Measurements from ENCODE around the gene OPTC. TPM values are rescaled to one million over a fixed set of nuclear protein-coding genes. Genes with fewer than 3 reads are reported as not detected.
"Not testable (repeated sequence)": the region's sequence is repeated elsewhere in the genome, so short reads cannot be mapped to it uniquely, and the experiment has no call there.

The OPTC gene, protein sequence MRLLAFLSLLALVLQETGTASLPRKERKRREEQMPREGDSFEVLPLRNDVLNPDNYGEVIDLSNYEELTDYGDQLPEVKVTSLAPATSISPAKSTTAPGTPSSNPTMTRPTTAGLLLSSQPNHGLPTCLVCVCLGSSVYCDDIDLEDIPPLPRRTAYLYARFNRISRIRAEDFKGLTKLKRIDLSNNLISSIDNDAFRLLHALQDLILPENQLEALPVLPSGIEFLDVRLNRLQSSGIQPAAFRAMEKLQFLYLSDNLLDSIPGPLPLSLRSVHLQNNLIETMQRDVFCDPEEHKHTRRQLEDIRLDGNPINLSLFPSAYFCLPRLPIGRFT
- polyA plus RNA-seq (ENCODE audit: insufficient read length in 12 of 12) = not detected
- long read RNA-seq, donor 1 = 0 reads
- long read RNA-seq, donor 2 = 0 reads
- long read RNA-seq, donor 3 = 0 reads
- long read RNA-seq, donor 4 = 0 reads
- long read RNA-seq, donor 5 = 0 reads
- long read RNA-seq, donor 6 = 0 reads
- long read RNA-seq, donor 7 = 0 reads
- long read RNA-seq, donor 8 = 0 reads
- long read RNA-seq, donor 9 = 0 reads
- long read RNA-seq, donor 10 = 0 reads
- long read RNA-seq, donor 11 = 0 reads

DNA sequence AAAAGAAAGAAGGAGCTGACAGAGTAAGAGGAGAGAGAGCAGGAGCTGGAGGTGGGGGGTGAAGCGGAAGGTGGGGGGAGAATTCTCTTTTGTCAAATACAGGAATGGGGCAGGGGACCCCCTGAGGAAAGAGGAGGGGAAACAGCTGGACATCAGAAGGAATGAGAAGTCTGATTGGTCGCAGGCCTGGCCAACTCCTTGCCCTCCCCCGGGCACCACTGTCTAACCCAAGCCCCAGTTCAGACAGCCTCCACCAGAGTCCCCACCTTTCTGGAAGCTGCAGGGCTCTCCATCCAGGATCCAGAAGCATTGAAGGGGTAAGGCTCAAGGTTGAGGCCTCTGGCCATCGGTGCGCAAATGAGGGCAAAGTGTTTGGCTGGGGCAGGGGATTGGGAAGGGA lies at the start of gene OPTC:
OPTC (plus strand) TSS at position 253 of the 400 bp plus-strand sequence. CDS start 1,853 bp downstream, outside the sequence.
- no peak for DNase-seq

DNA sequence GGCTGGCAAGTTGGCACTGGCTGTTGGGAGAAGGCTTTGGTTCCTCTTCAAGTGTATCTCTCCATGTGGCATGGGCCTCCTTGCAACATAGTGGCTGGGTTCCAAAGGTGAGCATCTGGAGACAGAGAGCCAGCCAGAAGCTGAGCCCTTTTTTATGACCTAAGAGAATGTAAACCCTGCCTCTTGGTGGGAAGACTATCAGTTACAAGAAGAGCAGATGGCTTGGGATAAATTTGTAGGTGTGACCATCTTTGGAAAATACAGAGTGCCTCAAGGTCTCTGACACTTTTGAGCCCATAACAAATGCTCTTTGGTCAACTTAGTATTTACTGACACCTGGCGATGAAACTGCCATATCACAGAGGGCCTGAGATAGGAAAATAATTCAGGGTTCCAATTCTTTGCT lies 49.8 kb upstream of the OPTC start:
- DNase-seq = no peak

DNA sequence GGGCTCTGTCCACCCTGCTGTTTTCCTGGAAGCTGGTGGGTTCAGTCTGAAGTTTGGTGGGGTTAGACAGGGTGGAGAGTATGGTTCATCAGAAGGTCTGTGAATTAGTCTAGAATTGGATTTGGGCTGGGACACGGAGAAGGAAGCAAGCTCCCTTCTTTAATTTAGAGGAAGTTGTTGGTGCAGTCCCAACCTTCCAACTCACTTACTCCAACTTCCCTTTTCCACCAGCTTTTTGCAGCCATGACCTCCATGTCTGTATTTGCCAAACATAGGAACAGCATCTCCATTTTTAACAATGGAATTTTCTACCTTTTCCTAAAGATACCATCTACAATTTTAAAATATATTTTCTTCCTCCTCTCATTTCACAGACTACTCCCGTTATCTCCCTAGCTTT lies 46.8 kb upstream of the OPTC start:
- no peak for DNase-seq

DNA sequence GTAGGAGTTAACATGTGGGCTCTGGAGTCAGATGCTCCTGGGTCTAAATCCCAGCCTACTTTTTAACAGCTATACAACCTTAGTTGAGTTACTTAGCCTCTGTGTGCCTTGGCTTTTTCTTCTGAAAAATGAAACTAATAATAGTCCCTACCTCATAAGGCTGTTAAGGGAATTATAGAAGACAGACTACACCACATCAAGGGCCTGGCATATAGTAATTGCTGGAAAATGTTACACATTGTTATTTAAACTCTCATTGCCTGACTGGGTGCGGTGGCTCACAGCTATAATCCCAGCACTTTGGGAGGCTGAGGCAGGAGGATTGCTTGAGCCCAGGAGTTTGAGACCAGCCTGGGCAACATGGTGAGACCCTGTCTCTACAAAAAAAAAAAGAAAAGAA lies 46.4 kb upstream of the OPTC start:
- not testable (repeated sequence) for DNase-seq

DNA sequence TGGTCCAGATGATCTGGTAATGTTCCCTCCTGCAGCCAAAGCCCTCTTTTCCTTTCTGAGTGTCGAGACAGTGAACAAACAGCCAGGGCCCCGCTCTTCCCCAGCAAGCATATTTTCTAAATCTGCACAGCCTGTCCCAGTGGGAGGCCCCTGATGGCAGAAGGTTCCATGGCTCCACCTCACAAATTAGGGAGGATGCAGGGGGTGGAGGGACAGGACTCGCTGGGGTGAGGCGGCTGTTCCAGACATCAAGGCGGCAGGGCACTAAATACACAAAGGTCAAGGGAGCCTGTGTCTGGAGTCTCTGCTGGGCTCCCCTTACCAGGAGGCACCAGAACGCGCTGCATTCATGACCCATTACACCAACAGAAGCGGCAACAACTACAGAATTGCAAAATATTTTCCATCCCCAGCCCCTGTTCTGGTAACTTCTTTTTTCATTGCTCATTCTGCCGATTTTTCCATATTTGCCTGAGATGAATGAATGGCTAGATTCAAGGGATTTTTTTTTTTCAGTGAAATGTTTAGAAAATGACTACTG lies 45.4 kb upstream of the OPTC start:
- no peak for DNase-seq

DNA sequence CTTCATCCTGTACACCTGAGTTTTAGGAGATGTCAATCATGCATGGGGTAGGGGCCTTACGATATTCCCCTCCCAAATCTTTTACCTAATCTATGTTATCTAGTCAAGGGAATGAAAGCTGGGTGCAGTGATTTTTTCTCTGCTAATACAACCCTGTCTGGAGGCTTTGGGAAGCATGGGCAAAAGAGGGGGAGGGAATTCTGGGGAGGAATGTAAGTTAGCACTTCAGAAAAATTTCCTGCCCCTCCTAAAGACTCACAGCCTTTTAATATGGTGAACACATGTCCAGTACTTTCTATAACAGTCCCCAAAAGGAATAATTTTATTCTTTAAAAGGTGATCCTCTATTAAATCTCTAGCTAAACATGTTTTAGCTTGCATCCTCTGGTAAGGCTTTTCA lies 44.0 kb upstream of the OPTC start:
- DNase-seq = no peak

DNA sequence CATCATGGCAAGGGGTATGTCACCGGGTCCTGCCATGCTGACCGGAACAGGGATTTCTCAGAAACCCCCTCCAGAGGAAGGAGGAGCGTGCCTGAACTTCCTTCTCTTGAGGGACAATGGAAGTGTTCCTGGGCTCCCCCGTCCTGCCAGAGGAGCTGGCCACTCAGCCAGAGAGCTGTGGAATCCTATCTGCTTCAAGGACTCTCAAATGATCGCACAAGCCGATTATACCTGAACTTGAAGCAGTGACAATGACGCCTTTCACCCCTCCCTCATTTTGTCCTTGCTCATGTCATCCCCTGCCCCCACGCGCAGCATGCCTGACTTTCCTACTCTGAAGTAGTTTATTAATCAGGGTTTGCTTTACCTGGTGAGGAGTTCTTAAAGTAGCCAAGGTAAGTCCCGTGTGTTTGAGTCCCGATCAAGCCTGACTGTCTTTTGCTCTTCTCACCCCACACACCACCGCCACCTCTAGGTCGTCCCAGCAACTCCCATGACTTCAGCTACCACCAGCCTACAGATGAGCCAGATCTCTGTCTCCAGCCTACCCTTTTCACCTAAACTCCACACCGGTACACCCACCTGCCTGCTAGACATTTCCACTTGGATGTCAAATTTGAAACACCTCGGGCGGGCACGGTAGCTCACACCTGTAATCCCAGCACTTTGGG lies 43.3 kb upstream of the OPTC start:
- DNase-seq = no peak

DNA sequence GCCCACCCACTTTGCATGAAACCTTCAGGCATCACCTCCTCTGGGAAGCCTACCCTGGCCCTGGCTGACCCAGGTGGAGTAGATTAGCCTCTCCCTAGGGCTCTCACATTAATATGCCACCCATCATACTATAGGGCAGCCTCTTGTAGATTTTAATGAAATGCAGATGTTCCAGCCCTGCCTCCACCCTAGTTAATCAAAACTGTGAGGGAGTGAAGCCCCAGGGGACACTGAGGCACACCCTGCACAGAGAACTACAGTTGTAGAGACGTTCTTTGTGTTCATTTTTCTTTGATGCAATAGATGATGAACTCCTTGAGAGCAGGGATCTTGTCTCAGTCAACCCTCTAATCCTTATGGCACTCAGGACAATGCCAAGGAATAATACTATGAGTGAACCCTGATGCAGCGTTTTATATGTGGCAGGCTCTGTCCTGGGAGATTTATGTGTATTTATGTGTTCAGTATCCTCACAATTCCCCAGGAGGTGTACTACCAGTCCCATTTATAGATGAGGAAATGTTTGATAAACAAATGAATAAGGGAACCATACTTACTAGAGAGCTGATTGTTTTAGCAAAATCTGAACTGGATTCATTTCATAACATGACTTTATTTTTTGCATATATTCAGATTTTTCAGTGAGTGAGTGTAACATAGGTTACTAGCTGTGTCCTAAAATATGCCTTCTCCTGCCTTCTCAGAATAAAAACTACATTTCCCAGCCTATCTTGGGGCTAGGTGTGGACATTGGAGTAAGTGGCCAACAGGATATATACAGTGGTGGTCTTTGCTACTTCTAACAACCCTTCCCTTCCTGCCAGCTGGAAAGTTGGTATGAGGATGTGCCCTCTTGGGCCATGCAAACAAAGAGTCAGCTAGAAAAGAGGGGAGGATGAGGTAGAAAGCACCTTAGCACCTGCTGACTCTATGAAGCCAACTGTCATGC lies 41.8 kb upstream of the OPTC start:
- no peak for DNase-seq

DNA sequence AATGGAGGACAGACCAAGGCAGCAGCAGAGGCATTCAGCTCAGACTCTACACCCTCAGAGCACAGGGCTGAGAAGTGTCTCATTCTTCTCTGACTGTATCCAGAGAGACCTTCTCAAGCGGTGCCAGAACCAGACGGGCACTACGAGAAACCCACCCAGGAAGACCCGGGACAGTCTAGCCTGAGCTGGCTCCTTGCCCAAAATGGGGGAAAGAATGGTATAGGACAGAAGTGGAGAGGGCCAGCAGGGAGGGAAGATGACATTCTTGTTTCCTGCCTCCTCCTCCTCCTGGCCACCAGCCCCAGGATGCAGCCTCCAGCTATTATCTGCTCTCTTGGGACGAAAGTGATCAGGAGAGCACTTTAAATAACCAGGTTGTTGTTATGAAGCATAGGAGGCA lies 40.9 kb upstream of the OPTC start:
- DNase-seq = no peak

DNA sequence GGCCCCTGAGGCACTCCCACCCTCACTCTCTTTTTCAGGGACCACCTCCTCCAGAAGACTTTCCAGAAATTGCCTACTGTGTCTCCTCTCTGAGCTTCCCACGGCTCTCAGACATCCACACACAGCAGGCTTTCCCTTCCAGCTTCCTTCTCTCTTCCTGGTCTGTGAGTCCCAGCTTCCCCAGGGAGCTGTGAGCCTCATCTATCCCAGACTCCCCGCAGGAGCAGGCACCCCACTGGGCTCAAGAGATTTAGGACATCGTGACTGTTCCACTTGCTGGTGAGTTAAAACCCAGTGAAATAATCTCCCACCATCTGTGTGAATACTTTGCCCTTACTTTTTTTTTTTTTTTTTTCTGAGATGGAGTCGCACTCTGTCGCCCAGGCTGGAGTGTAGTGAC lies 40.3 kb upstream of the OPTC start:
- no peak for DNase-seq

DNA sequence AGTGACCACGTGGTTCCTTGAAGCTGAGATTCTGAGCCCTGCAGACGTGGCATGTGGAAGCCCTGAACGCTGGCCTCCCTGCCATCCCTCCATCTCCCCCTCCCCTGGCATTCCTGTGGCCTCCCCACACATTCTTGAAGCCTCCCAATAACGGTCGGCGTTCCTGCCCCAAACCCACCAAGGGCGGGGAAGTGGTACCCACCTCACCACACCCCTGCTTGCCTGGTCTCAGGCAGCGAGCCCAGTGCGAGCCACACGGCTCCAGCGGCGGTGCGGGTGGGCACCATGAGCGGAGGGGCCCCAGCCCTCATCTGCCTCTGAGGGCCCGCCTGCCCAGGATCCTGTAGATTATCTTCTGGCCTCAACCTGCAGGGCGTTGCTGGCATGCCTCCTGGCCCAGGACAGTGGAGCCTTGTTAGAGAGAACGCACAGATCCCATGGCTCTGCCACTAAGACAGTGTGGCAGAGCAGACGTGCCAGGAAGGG lies 38.9 kb upstream of the OPTC start:
- DNase-seq = no peak

DNA sequence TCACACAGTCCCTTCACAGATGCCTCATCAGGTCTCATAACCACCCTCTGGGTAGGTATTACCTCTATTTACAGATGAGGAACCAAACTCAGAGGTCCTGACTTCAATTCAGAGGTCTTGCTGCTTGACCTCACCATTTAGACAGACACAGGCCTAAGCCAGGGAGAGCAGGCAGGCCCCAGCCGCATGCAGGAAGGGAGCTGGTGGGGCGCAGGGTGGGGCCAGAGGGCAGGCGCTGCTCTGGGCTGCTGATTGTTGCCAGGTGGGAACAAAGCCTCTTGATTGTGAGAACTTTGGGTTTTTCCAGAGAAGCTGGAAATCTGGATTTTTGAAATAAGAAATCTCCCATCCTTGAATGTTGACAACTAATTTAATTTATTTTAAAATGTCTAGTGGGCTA lies 38.2 kb upstream of the OPTC start:
- no peak for DNase-seq

DNA sequence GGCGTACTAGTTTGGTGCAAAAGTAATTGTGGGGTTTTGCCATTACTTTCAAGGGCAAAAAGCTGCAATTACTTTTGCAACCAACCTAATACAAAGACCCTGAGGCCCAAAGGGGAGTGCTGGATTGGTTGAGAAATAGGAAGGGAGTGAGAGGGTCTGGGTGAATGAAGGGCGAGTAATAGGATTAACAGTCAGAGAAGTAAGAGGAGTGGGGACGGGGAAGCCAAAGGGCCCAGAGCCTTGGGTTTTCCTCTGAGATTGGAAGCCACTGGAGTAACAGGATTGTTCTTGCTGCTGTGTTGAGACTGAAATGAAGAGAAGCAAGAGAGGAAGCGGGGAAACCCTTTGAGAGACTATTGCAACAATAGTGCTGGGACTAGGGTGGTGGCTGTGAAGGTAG lies 37.4 kb upstream of the OPTC start:
- DNase-seq = no peak

DNA sequence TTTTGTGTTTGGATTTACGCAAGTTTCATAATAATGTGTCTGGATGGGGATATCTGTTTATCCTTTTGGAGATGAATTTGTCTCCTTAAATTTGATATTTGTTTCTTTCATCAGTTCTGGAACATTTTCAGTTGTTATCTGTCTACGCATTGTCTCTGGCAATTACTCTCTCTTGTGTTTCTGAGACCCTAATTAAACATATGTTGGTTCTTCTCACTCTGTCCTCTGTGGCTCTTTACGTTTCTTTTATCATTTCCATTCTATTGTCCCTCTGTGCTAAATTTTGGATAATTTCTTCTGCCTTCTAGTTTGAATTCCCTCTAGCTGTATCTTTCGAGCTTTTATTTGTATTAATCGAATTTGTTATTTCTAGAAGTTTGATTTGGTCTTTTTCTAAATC lies 35.9 kb upstream of the OPTC start:
- DNase-seq = no peak

DNA sequence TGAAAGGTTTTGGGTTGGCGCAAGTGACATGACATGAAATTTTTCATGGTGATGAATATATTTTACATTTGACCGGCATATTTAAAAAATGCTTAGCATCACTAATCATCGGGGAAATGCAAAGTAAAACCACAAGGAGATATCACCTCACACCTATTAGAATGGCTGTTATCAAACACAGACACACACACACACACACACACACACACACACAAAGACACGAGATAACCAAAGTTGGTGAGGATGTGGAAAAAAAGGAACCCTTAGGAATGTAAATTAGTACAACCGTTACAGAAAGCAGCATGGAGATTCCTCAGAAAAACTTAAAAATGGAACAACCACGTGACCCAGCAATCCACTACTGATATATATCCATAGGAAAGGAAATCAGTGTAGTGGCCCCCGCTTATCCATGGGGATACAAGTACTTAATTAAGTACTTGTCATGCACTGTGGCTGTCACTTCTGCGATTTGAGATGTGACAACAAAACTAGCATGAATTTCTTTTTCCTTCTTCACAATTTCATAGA lies 34.2 kb upstream of the OPTC start:
- DNase-seq = no peak

DNA sequence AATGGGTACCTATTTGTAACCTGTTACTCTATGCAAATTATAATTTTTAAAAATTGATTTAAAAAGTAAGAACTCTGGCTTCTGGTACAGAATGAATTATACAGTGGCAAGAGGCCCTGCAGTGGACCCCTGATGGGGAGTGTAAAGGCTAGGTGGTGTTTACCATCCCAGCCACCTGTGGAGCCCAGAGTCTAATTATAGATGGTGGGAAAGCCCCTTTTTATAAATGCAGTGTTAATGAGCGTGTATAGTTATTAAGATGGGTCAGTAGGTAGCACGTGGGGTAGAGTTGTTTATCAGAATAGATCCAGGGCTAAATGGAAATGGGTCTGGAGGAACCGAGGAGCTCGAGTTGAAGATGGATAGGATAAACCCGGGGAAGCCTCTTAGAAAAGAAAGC lies 32.2 kb upstream of the OPTC start:
- no peak for DNase-seq

DNA sequence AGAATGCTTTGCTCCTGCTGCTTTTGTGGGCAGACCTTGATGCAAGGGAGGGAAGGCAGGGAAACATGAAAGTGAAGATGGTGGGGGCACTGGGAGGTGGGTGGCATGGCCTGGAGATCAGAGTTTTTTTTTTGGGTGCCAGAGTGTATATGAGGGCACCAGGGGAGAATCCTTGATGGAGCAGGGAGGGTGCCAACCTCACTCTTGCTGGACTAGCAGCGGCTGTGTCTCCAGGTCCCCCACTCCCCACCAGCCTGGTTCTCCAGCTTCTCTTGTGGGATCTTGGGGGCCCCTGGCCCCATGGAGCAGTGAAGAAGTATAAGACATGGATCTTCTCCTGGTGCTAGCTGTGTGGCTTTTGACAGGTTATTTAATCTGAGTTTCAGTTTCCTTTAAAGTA lies 31.8 kb upstream of the OPTC start:
- DNase-seq = no peak

DNA sequence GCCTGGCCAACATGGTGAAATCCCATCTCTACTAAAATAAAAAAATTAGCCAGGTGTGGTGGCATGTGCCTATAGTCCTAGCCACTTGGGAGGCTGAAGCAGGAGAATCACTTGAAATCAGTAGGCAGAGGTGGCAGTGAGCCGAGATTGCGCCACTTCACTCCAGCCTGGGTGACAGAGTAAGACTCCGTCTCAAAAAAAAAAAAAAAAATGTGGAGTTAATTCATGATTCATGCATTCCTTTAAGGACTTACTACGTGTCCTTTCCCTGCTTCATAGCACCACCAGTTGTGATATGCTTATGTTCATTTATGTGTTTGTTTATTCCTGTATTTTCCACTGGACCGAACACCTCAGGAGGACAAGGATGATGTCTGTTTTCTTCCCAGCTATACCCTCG lies 31.1 kb upstream of the OPTC start:
- DNase-seq = no peak

DNA sequence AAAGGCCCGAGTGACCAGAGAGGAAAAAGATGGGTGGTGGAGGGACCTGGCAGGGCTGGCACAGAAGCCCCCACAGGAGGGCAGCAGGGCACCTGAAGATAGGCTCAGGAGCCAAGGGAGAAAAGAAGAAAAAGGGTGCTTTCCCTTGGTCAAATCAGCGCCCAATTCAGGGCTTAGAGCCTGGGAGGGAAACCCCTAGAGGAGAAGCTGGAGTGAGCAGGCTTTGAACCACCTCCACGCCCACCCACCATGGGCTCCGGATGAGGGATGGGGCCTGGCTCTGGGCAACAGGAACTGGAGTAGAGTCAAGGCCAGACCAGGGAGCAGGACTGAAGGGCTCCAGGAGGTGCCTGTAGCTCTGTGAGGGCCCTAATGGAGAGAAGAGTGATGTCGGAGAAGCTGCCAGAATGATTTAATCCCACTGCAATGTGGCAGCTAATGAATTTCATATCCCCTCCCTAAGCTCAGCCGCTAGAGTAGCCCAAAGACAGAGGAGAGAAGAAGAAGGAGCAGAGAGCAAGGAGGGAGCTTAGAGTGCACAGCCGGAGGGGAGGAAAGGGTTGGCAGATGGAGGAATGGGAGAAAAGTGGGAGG lies 30.4 kb upstream of the OPTC start:
- DNase-seq = no peak

DNA sequence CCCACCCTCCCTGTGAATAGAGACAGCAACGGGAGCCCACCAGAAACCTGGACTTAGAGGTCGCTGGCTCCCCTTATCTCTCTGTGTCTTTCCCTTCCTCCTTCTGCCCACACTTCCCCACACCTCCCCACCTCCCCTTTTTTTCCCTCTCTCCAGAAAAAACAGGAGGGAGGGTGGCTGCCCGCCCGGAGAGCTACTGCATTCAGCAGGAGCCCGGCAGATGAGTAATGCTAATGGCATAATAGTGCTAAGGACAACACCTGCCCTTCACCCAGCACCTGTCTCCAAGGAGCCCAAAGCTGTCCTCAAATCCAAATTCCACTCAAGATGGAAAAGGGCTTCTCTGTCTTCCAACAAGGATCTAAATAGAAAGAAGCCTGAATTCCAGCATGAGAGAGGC lies 29.7 kb upstream of the OPTC start:
- DNase-seq = no peak

DNA sequence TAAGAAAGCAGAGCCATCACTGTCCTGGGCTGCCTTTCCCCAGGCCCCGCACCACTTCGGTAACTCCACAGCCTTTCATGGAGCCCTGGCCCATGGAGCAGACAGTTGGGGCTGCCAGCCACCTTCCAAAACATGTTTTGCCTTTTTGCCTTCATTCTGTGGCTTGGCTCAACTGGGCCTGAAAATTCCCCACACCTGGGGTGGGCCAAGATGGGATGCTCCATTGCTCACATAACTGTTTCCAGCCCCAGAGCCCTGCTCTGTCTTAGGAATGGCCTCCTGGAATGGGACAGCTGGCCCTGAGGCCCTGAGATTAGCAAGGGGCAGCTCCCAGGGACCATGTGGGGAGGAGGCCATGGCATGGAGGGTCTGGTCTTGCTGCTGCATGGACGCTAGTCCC lies 29.2 kb upstream of the OPTC start:
- DNase-seq = no peak
